Esophagus squamous epithelium (tissue), 4 donors: Measurements from ENCODE around the gene TSC1.

Source experiments
- POLR2A ChIP-seq, 4 donors: fragments of 450-650 bp; IDR thresholded peaks; one replicate each; pipeline ENCODE4 v1.6.1; 2017; ENCODE audit warnings: antibody characterized with exemption in 4 of 4, mild to moderate bottlenecking in 4 of 4, moderate library complexity in 3 of 4
- TF ChIP-seq, protein P1 (sequence below), 6 experiments: fragments of 450-650 bp in 4 of 6; fragments of 200-600 bp in 2 of 6; sonication (generic) in 2 of 6; IDR thresholded peaks; one replicate each; pipeline ENCODE4 v1.5.1; 2016 to 2019; ENCODE audit warnings: antibody characterized with exemption in 6 of 6, mild to moderate bottlenecking in 4 of 6, moderate library complexity in 4 of 6

DNA sequence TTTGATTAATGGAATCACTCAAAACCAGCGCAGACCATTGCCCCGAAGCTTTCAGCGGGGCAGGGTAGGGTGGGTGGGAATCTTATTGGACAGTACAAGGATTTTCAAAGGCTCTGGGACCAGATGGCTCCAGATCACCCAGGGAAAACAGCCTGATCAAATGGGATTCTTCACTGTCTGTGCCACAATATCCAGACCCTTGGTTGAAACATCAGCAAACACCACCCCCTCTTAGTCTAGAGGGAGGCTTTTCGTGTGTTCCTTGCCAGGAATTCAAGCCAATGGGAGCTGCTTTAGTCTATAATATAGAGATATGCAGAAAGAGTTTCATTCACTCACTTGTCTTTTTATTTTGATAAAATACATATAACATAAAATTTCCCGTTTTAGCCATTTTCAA, 35.7 kb upstream of the TSC1 start:
- TF ChIP-seq, protein P1, sequence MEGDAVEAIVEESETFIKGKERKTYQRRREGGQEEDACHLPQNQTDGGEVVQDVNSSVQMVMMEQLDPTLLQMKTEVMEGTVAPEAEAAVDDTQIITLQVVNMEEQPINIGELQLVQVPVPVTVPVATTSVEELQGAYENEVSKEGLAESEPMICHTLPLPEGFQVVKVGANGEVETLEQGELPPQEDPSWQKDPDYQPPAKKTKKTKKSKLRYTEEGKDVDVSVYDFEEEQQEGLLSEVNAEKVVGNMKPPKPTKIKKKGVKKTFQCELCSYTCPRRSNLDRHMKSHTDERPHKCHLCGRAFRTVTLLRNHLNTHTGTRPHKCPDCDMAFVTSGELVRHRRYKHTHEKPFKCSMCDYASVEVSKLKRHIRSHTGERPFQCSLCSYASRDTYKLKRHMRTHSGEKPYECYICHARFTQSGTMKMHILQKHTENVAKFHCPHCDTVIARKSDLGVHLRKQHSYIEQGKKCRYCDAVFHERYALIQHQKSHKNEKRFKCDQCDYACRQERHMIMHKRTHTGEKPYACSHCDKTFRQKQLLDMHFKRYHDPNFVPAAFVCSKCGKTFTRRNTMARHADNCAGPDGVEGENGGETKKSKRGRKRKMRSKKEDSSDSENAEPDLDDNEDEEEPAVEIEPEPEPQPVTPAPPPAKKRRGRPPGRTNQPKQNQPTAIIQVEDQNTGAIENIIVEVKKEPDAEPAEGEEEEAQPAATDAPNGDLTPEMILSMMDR (IDR thresholded peaks at IDR 0.05), result no peak
- no peak for TF ChIP-seq POLR2A (IDR thresholded peaks at IDR 0.05)
